OCI-LY3 (cell line): Measurements from ENCODE around the gene BEND7.

Source experiments
- H2AFZ ChIP-seq: fragments of 200-600, 300-600 bp; shearing (Covaris generic); 2 replicates; pipeline ENCODE4 v1.6.0; 2014; ENCODE audit warnings: antibody characterized with exemption, low read depth, low read length
- H3K27ac ChIP-seq: fragments of 200-600, 300-600 bp; sonication (generic); 2 replicates; pipeline ENCODE4 v1.5.1; 2014; ENCODE audit warnings: mild to moderate bottlenecking, low read length, moderate library complexity, mixed read lengths
- H3K27me3 ChIP-seq: fragments of 200-600, 300-600 bp; sonication (generic); 2 replicates; pipeline ENCODE4 v1.6.1; 2014; ENCODE audit warnings: low read depth, low read length, mixed read lengths
- H3K36me3 ChIP-seq: fragments of 200-600, 300-600 bp; sonication (generic); replicated peaks from 2 replicates; pipeline ENCODE3; 2014; ENCODE audit warnings: low read depth, low read length, mixed read lengths
- H3K4me1 ChIP-seq: fragments of 300-600, 200-600 bp; sonication (generic); 2 replicates; pipeline ENCODE4 v1.6.1; 2014; ENCODE audit warnings: low read length, mixed read lengths
- H3K4me2 ChIP-seq: fragments of 200-600, 300-600 bp; sonication (generic); 2 replicates; pipeline ENCODE4 v1.6.1; 2014; ENCODE audit warnings: low read length, mixed read lengths
- H3K4me3 ChIP-seq: fragments of 300-600, 200-600 bp; sonication (generic); 2 replicates; pipeline ENCODE4 v1.5.1; 2014; ENCODE audit warnings: antibody characterized with exemption, mild to moderate bottlenecking, low read length, moderate library complexity
- H3K79me2 ChIP-seq: fragments of 300-600, 200-600 bp; shearing (Covaris generic); 2 replicates; pipeline ENCODE4 v1.6.1; 2014; ENCODE audit warnings: mild to moderate bottlenecking, low read length, mixed read lengths
- H3K9ac ChIP-seq: fragments of 300-600, 200-600 bp; shearing (Covaris generic); 2 replicates; pipeline ENCODE4 v1.6.0; 2014; ENCODE audit warnings: mild to moderate bottlenecking, low read length, moderate library complexity
- H3K9me3 ChIP-seq: fragments of 200-600, 300-600 bp; shearing (Covaris generic); 2 replicates; pipeline ENCODE4 v1.6.1; 2014; ENCODE audit warnings: low read length, mixed read lengths; ENCODE audit not compliant: insufficient read depth
- H4K20me1 ChIP-seq: fragments of 200-600, 300-600 bp; sonication (generic); 2 replicates; pipeline ENCODE4 v1.6.1; 2016; ENCODE audit warnings: low read length, mixed read lengths; ENCODE audit not compliant: insufficient read depth
- EZH2phosphoT487 ChIP-seq: fragments of 200-600 bp; shearing (Covaris generic); IDR thresholded peaks from 2 replicates; pipeline ENCODE4 v1.6.1; 2018; ENCODE audit warnings: antibody characterized with exemption, mixed run types, low read depth
- TF ChIP-seq, protein P1 (sequence below): fragments of 200-600, 300-600 bp; sonication (generic); IDR thresholded peaks from 2 replicates; pipeline ENCODE4 v1.5.1; 2014; ENCODE audit warnings: antibody characterized with exemption, low read length, low read depth

The BEND7 gene

DNA sequence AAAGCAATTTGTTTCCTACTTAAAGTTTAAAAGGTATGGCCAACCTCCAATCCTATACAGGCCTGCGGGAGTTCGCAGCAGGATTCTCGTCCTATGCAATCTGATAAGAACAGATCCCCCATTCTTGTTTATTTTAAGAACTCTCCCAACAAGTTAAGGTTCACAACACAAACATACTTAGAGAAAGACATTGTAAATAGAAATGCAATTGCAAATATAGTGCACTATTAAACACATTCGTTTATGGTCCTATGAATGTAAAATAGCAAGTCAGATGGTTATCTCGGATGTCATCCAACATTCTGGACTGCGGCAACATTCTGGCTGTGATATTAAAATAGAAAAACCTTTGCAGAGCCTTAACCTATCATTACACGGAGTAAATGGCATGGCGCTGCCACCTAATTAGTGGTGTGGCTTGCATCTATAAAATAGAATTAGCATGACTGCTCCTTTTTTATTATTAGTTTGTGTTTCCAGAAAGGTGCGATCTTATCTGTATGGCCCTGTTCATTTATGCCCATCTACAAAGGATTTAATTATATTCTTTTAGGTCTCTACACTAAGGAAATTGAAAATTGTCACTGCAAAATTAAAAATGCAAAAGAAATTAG, 37.0 kb downstream of the BEND7 start:
- Histone ChIP-seq H3K27ac (no peak overlapping the region), H3K9me3 (no peaks in the 10 kb centered on the region), H3K36me3 (no peaks in the 10 kb centered on the region), H2AFZ (no peak overlapping the region), H3K9ac (no peak overlapping the region), H3K4me1 (no peaks in the 10 kb centered on the region), H3K79me2 (no peaks in the 10 kb centered on the region), H4K20me1 (no peaks in the 10 kb centered on the region), H3K4me3 (no peak overlapping the region), H3K4me2 (no peak overlapping the region), H3K27me3 (peaks cover 7% of the 10 kb centered on the region)
- TF ChIP-seq EZH2phosphoT487: no peak
- TF ChIP-seq, protein P1, sequence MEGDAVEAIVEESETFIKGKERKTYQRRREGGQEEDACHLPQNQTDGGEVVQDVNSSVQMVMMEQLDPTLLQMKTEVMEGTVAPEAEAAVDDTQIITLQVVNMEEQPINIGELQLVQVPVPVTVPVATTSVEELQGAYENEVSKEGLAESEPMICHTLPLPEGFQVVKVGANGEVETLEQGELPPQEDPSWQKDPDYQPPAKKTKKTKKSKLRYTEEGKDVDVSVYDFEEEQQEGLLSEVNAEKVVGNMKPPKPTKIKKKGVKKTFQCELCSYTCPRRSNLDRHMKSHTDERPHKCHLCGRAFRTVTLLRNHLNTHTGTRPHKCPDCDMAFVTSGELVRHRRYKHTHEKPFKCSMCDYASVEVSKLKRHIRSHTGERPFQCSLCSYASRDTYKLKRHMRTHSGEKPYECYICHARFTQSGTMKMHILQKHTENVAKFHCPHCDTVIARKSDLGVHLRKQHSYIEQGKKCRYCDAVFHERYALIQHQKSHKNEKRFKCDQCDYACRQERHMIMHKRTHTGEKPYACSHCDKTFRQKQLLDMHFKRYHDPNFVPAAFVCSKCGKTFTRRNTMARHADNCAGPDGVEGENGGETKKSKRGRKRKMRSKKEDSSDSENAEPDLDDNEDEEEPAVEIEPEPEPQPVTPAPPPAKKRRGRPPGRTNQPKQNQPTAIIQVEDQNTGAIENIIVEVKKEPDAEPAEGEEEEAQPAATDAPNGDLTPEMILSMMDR: no peak

DNA sequence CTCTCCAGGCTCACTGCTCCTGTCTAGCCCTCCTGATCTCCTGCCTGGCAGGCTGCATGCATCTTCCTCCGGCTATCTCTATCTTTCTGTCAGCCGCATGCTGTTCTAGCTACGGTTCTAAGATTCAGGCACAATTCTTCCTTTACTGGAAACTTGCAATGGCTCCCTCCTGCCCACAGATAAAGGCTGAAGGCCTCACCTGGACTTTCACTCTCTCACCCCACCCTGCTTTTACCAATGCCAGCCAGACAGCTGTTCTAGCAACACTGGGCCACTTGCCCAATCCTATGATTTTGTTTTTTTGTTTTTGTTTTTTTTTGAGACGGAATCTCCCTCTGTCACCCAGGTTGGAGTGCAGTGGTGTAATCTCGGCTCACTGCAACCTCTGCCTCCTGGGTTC, 38.3 kb downstream of the BEND7 start:
- no peak overlapping the region for H3K4me3 ChIP-seq
- H3K79me2 ChIP-seq: no peaks in the 10 kb centered on the region
- no peak overlapping the region for H3K9ac ChIP-seq
- no peak overlapping the region for H3K27ac ChIP-seq
- no peaks in the 10 kb centered on the region for H3K9me3 ChIP-seq
- no peak overlapping the region for H2AFZ ChIP-seq
- no peak overlapping the region for H3K4me2 ChIP-seq
- no peak for TF ChIP-seq EZH2phosphoT487
- TF ChIP-seq, protein P1: no peak
- H4K20me1 ChIP-seq: no peaks in the 10 kb centered on the region
- no peaks in the 10 kb centered on the region for H3K4me1 ChIP-seq
- H3K36me3 ChIP-seq: no peaks in the 10 kb centered on the region
- peaks cover 7% of the 10 kb centered on the region for H3K27me3 ChIP-seq

DNA sequence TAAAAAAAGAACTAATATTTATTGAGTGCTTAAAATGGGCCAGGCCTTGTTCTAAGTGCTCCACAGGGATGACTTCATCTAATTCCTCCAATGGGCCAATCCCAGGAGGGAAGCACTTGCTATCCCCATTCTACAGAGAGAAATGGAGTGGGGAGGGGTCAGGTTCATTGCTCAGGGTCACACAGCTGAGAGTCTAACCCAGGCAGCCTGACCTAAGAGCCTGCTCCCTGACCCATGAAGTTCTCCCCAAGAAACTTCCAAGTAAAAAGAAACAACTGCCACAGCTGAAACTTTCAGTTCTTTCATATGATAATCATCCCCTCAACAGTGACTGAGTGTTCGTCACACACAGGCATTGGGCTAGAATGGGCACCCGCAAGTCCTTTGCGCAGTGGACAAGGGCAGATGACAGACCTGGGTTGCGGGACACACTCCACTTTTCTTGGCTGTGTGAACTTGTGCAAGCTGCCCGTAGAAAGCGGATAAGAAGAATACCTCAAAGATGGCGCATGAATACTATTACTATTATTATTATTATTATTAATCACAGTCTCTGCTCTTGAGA, 39.7 kb downstream of the BEND7 start:
- Histone ChIP-seq H3K9ac (no peak overlapping the region), H3K79me2 (no peaks in the 10 kb centered on the region), H3K9me3 (no peaks in the 10 kb centered on the region), H3K36me3 (no peaks in the 10 kb centered on the region), H2AFZ (no peak overlapping the region), H3K27me3 (peaks cover 7% of the 10 kb centered on the region), H4K20me1 (no peaks in the 10 kb centered on the region), H3K4me1 (peaks cover 4% of the 10 kb centered on the region), H3K4me3 (no peak overlapping the region), H3K4me2 (no peak overlapping the region), H3K27ac (no peak overlapping the region)
- no peak for TF ChIP-seq EZH2phosphoT487
- TF ChIP-seq, protein P1: no peak

DNA sequence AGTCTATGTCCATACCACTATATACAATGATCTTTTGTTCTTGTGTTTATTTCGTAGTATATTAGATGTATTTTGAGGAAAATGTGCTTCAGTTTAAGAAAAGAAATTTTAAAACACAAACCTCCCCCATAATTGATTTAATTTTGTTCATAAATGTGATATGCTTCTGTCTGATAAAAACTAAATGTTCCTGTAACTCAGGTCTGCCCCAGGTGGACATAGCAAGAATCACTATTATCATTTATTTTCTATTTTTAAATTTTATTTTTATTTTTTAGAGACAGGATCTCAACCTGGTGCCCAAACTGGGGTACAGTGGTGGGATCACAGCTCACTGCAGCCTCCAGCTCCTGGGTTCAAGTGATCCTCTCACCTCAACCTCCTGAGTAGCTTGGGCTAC, 43.2 kb downstream of the BEND7 start:
- Histone ChIP-seq H3K36me3 (no peaks in the 10 kb centered on the region), H2AFZ (no peak overlapping the region), H3K79me2 (no peaks in the 10 kb centered on the region), H3K9ac (no peak overlapping the region), H4K20me1 (no peaks in the 10 kb centered on the region), H3K27ac (no peak overlapping the region), H3K4me1 (peaks cover 20% of the 10 kb centered on the region), H3K9me3 (no peaks in the 10 kb centered on the region), H3K4me3 (no peak overlapping the region), H3K4me2 (no peak overlapping the region), H3K27me3 (no peaks in the 10 kb centered on the region)
- no peak for TF ChIP-seq EZH2phosphoT487
- TF ChIP-seq, protein P1: no peak
